ENCODE results near the gene MBOAT2.

DNA sequence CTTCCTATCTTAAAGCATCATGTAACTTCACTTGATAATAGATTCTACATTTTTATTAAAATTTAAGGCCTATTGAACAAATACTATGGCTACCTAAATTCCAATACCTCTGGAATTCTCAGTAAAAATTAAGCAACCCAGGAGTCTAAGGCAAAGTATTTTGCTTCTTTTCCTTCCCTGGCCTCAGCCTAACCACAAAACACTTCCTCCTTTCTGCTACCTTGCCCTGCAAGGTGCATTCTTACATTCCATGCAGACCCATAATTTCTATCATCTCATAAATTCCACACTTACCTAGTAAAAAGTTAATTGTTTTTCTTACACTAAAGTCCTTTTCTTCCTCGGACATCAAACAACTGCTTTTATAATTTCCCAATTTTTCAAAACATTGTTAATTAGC is 3.7 kb downstream of the MBOAT2 start:
- TF ChIP-seq CTCF (IDR thresholded peaks at IDR 0.05) (no peak), POLR2A (IDR thresholded peaks at IDR 0.05) (no peak)

All from adrenal gland (tissue), 5 donors.